Fibroblast of lung (primary cell): ENCODE results near the gene ADM. TPM values are rescaled to one million over a fixed set of nuclear protein-coding genes. Genes with fewer than 3 reads are reported as not detected.

Experiments
- DNase-seq, 2 donors: peaks; one replicate each; pipeline versions ENCODE4 v3.0.0 to v3.0.0-alpha.2; 2010; ENCODE audit warnings: low read depth in 2 of 2
- H2AFZ ChIP-seq: 2 replicates; pipeline ENCODE4 v1.5.1; 2012; ENCODE audit warnings: low read length, control low read depth, inconsistent platforms
- H3K27ac ChIP-seq: 2 replicates; pipeline ENCODE4 v1.5.1; 2011; ENCODE audit warnings: low read length, control low read depth; ENCODE audit not compliant: insufficient read depth
- H3K27me3 ChIP-seq: 2 replicates; pipeline ENCODE4 v1.5.1; 2011; ENCODE audit warnings: mild to moderate bottlenecking, low read length; ENCODE audit not compliant: control insufficient read depth, insufficient read depth
- H3K36me3 ChIP-seq: 2 replicates; pipeline ENCODE4 v1.5.1; 2011; ENCODE audit warnings: low read length; ENCODE audit not compliant: control insufficient read depth, insufficient read depth
- H3K4me1 ChIP-seq: 2 replicates; pipeline ENCODE4 v1.5.1; 2011; ENCODE audit warnings: low read length; ENCODE audit not compliant: control insufficient read depth, insufficient read depth; ENCODE audit errors: extremely low read depth
- H3K4me2 ChIP-seq: 2 replicates; pipeline ENCODE4 v1.5.1; 2011; ENCODE audit warnings: low read length, control low read depth; ENCODE audit not compliant: insufficient read depth; ENCODE audit errors: extremely low read depth
- H3K4me3 ChIP-seq, 4 experiments: fragments of 200-600 bp in 1 of 4; sonication (generic) in 1 of 4; replicated peaks in 1 of 4; 2 replicates each; pipeline ENCODE4 v1.5.1; 2011 to 2016; ENCODE audit warnings: low read length in 4 of 4, low read depth in 3 of 4, mild to moderate bottlenecking in 3 of 4, control low read depth in 2 of 4, inconsistent platforms in 1 of 4, mixed read lengths in 1 of 4; ENCODE audit not compliant: insufficient read depth in 1 of 4; ENCODE audit errors: control extremely low read depth in 1 of 4
- H3K79me2 ChIP-seq: 2 replicates; pipeline ENCODE4 v1.5.1; 2012; ENCODE audit warnings: mild to moderate bottlenecking, low read length, inconsistent platforms; ENCODE audit not compliant: control insufficient read depth, insufficient read depth
- H3K9ac ChIP-seq: 2 replicates; pipeline ENCODE4 v1.5.1; 2011; ENCODE audit warnings: mild to moderate bottlenecking, low read length, control low read depth; ENCODE audit not compliant: insufficient read depth
- H3K9me3 ChIP-seq: 2 replicates; pipeline ENCODE4 v1.5.1; 2012; ENCODE audit warnings: low read depth, low read length; ENCODE audit not compliant: control insufficient read depth, insufficient read depth
- H4K20me1 ChIP-seq: 2 replicates; pipeline ENCODE4 v1.5.1; 2011; ENCODE audit warnings: low read length; ENCODE audit not compliant: control insufficient read depth, insufficient read depth; ENCODE audit errors: extremely low read depth
- CTCF ChIP-seq, 2 donors: IDR thresholded peaks in 1 of 2; conservative IDR thresholded peaks in 1 of 2; 1 replicate in 1 of 2; 2 replicates in 1 of 2; pipeline ENCODE4 v1.5.1; 2011 to 2012; ENCODE audit warnings: low read length in 2 of 2, control low read depth in 1 of 2, inconsistent platforms in 1 of 2, low read depth in 1 of 2, mild to moderate bottlenecking in 1 of 2
- EZH2 ChIP-seq: IDR thresholded peaks from 2 replicates; pipeline ENCODE4 v1.5.1; 2012; ENCODE audit warnings: low read length, control low read depth, mild to moderate bottlenecking; ENCODE audit errors: missing control alignments
- polyA plus RNA-seq, 2 donors: library from polyadenylated mRNA; depleted of rRNA in 1 of 2; stranded (reverse) in 1 of 2; unstranded in 1 of 2; fragments of >200 nt; gene quantifications; 2 replicates each; pipeline ENCODE4 v1.2.1, GENCODE V29; 2011 to 2012; ENCODE audit warnings: missing spikeins in 1 of 2
- total RNA-seq: library from RNA; depleted of rRNA; stranded (reverse); fragments of >200 nt; gene quantifications from 2 replicates; pipeline ENCODE4 v1.2.1, GENCODE V29; 2014

Gene ADM
- total and polyA plus RNA-seq, 2 donors (not counting 1 experiment from before 2014, with no cell fraction given), result 989 to 1,010 TPM

- Histone ChIP-seq H3K79me2 (peaks cover 46% of the 10 kb centered on the region), H3K27me3 (no peaks in the 10 kb centered on the region), H3K9ac (peak overlapping the region; percentile 86), H3K4me2 (peak overlapping the region; percentile 55), H3K9me3 (no peaks in the 10 kb centered on the region), H3K27ac (peak overlapping the region; percentile 74), H3K4me1 (no peaks in the 10 kb centered on the region), H2AFZ (no peak overlapping the region), H3K4me3 (peak overlapping the region; percentile 67 to 98 (median 87)), H4K20me1 (no peaks in the 10 kb centered on the region), H3K36me3 (peaks cover 15% of the 10 kb centered on the region)
- TF ChIP-seq CTCF (conservative IDR thresholded peaks at IDR 0.05 in 1 of 2, IDR thresholded peaks at IDR 0.05 in 1 of 2; ENCODE audit: low read depth in 1 of 2, low read length in 2 of 2) (peak; percentile 87 to 91), EZH2 (no peak)
- peak; percentile 86 to 92 for DNase-seq
Measured at GRCh38 chr11:10307400-10308200, 2.7 kb downstream of the ADM start.

DNA sequence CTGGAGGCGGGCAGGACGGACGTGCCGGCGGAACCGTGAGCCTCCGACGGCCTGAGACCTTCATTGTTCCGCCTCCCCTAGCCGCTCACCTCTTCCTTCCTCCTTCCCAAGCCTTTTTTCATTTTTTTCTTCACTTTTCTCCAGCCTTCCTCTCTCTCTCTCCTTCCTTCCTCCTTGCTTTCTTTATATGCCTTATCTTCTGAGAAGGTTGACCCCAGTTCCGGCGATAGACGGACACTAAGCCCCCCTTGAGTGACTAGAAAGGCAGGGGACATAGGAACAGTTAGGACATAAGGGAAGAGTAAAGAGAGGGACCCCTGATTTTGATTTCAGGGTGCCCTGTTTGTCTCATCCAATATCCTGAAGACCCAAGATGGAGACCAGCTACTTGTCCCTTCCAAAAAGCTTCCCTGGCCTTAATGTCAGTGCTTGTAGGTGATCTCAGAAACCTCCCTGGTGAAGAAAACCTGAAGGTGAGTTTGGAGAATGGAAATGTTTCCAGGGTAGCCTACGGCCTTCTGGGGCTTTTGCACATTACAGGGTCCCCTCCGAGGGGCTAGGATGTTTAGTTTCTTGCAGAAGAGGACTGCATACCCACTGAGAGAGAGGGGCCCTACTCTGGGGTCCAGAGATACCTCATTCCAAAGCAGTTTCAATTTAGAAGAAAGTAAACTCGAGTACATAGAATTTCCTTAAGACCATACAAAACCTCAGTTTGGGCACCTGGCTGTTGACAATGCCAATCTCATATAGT, 3.5 kb downstream of the ADM start:
- peak in 1 of 2 donors; percentile 39 for DNase-seq
- H3K9me3 ChIP-seq, result no peaks in the 10 kb centered on the region
- no peaks in the 10 kb centered on the region for H3K27me3 ChIP-seq
- H4K20me1 ChIP-seq, result no peaks in the 10 kb centered on the region
- H3K79me2 ChIP-seq, result peaks cover 38% of the 10 kb centered on the region
- H3K4me2 ChIP-seq, result peak overlapping the region; percentile 55
- no peak for TF ChIP-seq CTCF (conservative IDR thresholded peaks at IDR 0.05 in 1 of 2, IDR thresholded peaks at IDR 0.05 in 1 of 2; ENCODE audit: low read depth in 1 of 2, low read length in 2 of 2)
- TF ChIP-seq EZH2, result no peak
- no peak overlapping the region for H2AFZ ChIP-seq
- peak overlapping the region; percentile 67 to 98 (median 87) for H3K4me3 ChIP-seq
- peak overlapping the region; percentile 74 for H3K27ac ChIP-seq
- peak overlapping the region; percentile 86 for H3K9ac ChIP-seq
- peaks cover 15% of the 10 kb centered on the region for H3K36me3 ChIP-seq
- H3K4me1 ChIP-seq, result no peaks in the 10 kb centered on the region
